Cardiac atrium fibroblast (primary cell): ENCODE data around the gene DNMT3B. TPM values are rescaled to one million over a fixed set of nuclear protein-coding genes. Genes with fewer than 3 reads are reported as not detected.

Source experiments
- total RNA-seq: library from RNA; depleted of rRNA; stranded (reverse); fragments of >200 nt; gene quantifications from 2 replicates; pipeline ENCODE4 v1.2.3, GENCODE V29; 2015

DNMT3B gene
- 0.65 and 2.5 TPM in 2 replicates for total RNA-seq

DNA sequence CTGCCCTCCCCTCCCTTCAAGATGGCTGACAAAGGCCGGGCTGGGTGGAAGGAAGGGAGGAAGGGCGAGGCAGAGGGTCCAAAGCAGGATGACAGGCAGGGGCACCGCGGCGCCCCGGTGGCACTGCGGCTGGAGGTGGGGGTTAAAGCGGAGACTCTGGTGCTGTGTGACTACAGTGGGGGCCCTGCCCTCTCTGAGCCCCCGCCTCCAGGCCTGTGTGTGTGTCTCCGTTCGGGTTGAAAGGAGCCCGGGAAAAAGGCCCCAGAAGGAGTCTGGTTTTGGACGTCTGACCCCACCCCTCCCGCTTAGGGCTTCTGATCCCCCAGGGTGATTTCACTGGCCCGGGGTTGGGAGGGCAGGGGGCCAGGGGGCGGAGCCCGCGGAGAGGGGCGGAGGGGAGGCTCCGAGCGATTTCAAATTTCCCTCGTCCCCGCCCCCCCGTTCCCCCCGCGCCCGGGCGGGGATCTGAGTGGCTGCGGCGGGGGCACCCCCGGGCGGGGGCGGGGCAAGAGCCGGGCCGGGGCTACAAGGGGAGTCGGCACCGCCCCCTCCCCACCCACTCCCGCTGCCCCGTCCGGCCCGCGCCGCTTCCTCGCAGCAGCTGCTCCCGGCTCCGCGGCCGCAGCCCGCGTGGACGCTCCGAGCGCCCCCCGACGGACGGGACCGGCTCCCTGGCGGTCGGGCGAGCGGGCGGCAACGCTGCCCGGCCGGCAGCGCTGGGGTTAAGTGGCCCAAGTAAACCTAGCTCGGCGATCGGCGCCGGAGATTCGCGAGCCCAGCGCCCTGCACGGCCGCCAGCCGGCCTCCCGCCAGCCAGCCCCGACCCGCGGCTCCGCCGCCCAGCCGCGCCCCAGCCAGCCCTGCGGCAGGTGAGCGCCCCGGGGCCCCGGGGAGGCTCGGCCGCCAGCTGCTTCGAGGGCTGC lies at the start of gene DNMT3B:
TSS of gene DNMT3B (plus strand) at position 555 of the 923 bp plus-strand sequence. CDS start 17,939 bp downstream, outside the sequence.

DNA sequence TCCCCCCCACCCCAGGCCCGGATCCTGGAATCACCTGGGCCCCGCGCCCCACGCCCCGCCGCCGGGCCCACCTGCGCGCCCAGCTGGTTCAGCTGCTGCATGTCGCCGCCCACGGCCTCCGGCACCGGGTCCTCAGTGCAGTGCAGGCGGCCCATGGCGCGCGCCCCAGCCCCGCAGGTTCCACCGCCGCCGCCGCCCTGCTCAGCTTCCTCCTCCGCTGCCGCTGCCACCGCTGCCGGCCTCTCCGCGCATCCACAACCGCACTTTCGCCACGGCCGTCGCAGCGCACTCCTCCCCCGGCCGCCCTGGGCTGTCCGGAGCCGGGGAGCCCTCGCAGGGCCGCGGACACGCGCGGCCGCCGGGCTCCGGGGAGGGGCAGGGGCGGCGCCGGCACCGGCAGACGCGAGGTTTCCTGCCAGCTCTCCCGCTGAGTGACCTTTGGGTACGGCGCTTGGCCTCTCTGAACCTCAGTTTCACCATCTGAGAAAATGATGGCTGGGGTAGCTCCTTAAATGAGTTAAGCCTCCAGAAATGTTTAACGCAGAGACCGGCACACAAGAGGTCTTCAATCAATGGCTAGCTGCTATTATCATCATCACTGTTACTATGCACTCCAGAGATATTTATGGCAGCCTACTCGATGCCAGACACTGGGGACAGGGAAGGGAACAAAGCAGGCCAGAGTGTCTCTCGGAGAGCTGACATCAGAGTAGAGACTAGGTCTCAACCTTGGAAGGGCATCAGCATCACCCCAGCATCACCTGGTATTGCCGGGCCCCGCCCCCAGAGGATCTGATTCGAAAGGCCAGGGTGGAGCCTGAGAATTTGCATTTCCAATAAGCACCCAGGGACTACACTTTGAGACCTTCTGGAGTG lies 18.7 kb upstream of the DNMT3B start, which contains the start of gene COMMD7:
TSS of gene COMMD7 (minus strand) at position 231 of the 876 bp plus-strand sequence. CDS start at position 155, 76 bp downstream.

Other genes with a start within 250 kb of the DNMT3B start
- 5.1 and 8.1 TPM in 2 replicates for gene NOL4L, start 177.1 kb upstream of the DNMT3B start, total RNA-seq
- not detected in 2 replicates for gene C20orf203, start 88.4 kb upstream of the DNMT3B start, total RNA-seq
- 15.2 and 25.1 TPM in 2 replicates for gene COMMD7, start 18.9 kb upstream of the DNMT3B start, total RNA-seq
- 64.4 and 70.6 TPM in 2 replicates for gene MAPRE1, start 57.6 kb downstream of the DNMT3B start, total RNA-seq
- gene EFCAB8, start 96.5 kb downstream of the DNMT3B start, total RNA-seq, result under 0.01 TPM in 1 of 2 replicates, not detected in the other
- gene SUN5, start 242.0 kb downstream of the DNMT3B start, total RNA-seq, result not detected in 2 replicates
- not detected in 2 replicates for gene BPIFB2, start 245.3 kb downstream of the DNMT3B start, total RNA-seq